ENCODE results near the gene FNBP1.

- TF ChIP-seq CTCF (IDR thresholded peaks at IDR 0.05) (no peak), POLR2A (IDR thresholded peaks at IDR 0.05) (no peak)
These were observed 203.0 kb downstream of the FNBP1 start for GRCh38 chr9:129840034-129840433.
